Measurements from ENCODE around the gene PRKD3. TPM values are rescaled to one million over a fixed set of nuclear protein-coding genes. Genes with fewer than 3 reads are reported as not detected.

The PRKD3 gene
- total and polyA plus RNA-seq, 2 donors (not counting 1 experiment from before 2014, with no cell fraction given) = 48.0 to 67.7 TPM

DNA sequence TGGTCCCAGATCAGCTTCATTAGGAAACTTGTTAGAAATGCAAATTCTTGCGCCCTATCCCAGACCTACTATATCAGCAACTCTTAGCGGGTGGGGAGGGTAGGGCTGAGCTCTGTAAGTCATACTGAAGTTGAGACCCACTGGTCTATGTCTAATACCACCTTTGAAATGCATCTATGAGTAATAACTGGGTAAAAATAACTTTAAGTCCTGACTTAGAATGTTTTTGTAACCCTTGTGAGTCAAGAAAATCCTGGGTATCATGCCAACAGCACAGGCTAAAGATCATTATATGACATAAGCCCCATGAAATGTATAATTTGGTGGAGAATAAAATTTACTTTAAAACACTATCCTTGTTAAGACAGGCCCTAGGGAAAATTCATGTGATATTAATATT, 41.4 kb downstream of the PRKD3 start:
- no peaks in the 10 kb centered on the region for H3K9me3 ChIP-seq (ENCODE audit: control insufficient read depth, insufficient read depth, low read depth, low read length)
- no peak overlapping the region for H3K9ac ChIP-seq (ENCODE audit: insufficient read depth, low read length)
- H3K27ac ChIP-seq (ENCODE audit: insufficient read depth, low read length) = no peak overlapping the region
- peaks cover 13% of the 10 kb centered on the region for H3K4me1 ChIP-seq (ENCODE audit: control insufficient read depth, extremely low read depth, insufficient read depth, low read length)
- DNase-seq (ENCODE audit: low read depth in 2 of 2) = peak; percentile 92 to 93
- H3K36me3 ChIP-seq (ENCODE audit: control insufficient read depth, insufficient read depth, low read length) = peaks cover 4% of the 10 kb centered on the region
- no peaks in the 10 kb centered on the region for H4K20me1 ChIP-seq (ENCODE audit: control insufficient read depth, extremely low read depth, insufficient read depth, low read length)
- no peaks in the 10 kb centered on the region for H3K27me3 ChIP-seq (ENCODE audit: control insufficient read depth, insufficient read depth, low read length)
- no peak overlapping the region for H2AFZ ChIP-seq (ENCODE audit: low read length)
- peak overlapping the region; percentile 46 for H3K4me2 ChIP-seq (ENCODE audit: extremely low read depth, insufficient read depth, low read length)
- no peaks in the 10 kb centered on the region for H3K79me2 ChIP-seq (ENCODE audit: control insufficient read depth, insufficient read depth, low read length)
- H3K4me3 ChIP-seq (replicated peaks in 1 of 4; ENCODE audit: control extremely low read depth in 1 of 4, insufficient read depth in 1 of 4, low read depth in 3 of 4, low read length in 4 of 4) = no peak overlapping the region
- TF ChIP-seq, protein P1, sequence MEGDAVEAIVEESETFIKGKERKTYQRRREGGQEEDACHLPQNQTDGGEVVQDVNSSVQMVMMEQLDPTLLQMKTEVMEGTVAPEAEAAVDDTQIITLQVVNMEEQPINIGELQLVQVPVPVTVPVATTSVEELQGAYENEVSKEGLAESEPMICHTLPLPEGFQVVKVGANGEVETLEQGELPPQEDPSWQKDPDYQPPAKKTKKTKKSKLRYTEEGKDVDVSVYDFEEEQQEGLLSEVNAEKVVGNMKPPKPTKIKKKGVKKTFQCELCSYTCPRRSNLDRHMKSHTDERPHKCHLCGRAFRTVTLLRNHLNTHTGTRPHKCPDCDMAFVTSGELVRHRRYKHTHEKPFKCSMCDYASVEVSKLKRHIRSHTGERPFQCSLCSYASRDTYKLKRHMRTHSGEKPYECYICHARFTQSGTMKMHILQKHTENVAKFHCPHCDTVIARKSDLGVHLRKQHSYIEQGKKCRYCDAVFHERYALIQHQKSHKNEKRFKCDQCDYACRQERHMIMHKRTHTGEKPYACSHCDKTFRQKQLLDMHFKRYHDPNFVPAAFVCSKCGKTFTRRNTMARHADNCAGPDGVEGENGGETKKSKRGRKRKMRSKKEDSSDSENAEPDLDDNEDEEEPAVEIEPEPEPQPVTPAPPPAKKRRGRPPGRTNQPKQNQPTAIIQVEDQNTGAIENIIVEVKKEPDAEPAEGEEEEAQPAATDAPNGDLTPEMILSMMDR (conservative IDR thresholded peaks at IDR 0.05 in 1 of 2, IDR thresholded peaks at IDR 0.05 in 1 of 2; ENCODE audit: low read depth in 1 of 2, low read length in 2 of 2) = no peak
- no peak for TF ChIP-seq EZH2 (IDR thresholded peaks at IDR 0.05; ENCODE audit: low read length, missing control alignments)

DNA sequence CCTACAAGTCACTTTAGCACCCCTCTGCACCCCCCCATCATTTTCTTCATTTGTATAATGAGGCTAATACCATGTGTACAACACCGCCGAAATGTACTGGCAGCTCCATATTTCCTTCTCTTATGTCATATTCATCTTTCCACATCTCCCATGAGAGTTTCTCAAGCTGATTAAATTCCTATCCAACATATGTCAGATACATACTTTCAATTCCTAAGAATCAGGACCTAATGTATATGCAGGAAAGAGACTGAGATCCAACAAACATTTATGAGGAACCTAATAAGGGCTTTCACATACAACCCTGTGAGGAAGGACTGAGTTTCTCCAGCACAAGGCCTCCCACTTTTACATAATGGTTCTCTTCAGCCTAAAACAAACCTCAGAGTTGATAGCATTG, 41.9 kb downstream of the PRKD3 start:
- peaks cover 4% of the 10 kb centered on the region for H3K36me3 ChIP-seq (ENCODE audit: control insufficient read depth, insufficient read depth, low read length)
- no peak overlapping the region for H3K9ac ChIP-seq (ENCODE audit: insufficient read depth, low read length)
- no peaks in the 10 kb centered on the region for H3K79me2 ChIP-seq (ENCODE audit: control insufficient read depth, insufficient read depth, low read length)
- no peak overlapping the region for H3K27ac ChIP-seq (ENCODE audit: insufficient read depth, low read length)
- H3K4me1 ChIP-seq (ENCODE audit: control insufficient read depth, extremely low read depth, insufficient read depth, low read length) = peaks cover 13% of the 10 kb centered on the region
- H4K20me1 ChIP-seq (ENCODE audit: control insufficient read depth, extremely low read depth, insufficient read depth, low read length) = no peaks in the 10 kb centered on the region
- H3K27me3 ChIP-seq (ENCODE audit: control insufficient read depth, insufficient read depth, low read length) = no peaks in the 10 kb centered on the region
- H2AFZ ChIP-seq (ENCODE audit: low read length) = no peak overlapping the region
- no peaks in the 10 kb centered on the region for H3K9me3 ChIP-seq (ENCODE audit: control insufficient read depth, insufficient read depth, low read depth, low read length)
- TF ChIP-seq EZH2 (IDR thresholded peaks at IDR 0.05; ENCODE audit: low read length, missing control alignments) = no peak
- TF ChIP-seq, protein P1 (conservative IDR thresholded peaks at IDR 0.05 in 1 of 2, IDR thresholded peaks at IDR 0.05 in 1 of 2; ENCODE audit: low read depth in 1 of 2, low read length in 2 of 2) = no peak
- H3K4me3 ChIP-seq (replicated peaks in 1 of 4; ENCODE audit: control extremely low read depth in 1 of 4, insufficient read depth in 1 of 4, low read depth in 3 of 4, low read length in 4 of 4) = no peak overlapping the region
- DNase-seq (ENCODE audit: low read depth in 2 of 2) = peak; percentile 22 to 53
- H3K4me2 ChIP-seq (ENCODE audit: extremely low read depth, insufficient read depth, low read length) = peak overlapping the region; percentile 4

DNA sequence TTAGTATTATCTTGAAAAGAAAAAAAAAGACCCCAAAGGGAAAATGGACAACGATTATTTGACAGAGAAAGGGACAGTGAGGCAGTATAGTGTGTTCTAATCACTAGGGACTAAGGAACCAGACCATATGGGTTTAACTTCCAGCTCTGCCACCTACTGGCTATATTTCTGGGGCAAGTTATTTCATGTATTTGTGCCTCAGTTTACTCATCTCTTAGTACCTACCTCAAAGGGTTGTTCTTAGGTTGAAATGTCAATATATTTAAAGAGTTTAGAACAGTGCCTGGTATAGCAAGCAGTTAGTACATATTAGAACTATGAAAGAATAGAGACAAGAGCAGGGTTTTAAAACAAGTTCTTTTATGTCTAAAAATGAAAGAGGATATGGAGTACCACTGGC, 42.7 kb downstream of the PRKD3 start:
- no peak for DNase-seq (ENCODE audit: low read depth in 2 of 2)
- no peak overlapping the region for H3K4me2 ChIP-seq (ENCODE audit: extremely low read depth, insufficient read depth, low read length)
- no peaks in the 10 kb centered on the region for H3K27me3 ChIP-seq (ENCODE audit: control insufficient read depth, insufficient read depth, low read length)
- H3K27ac ChIP-seq (ENCODE audit: insufficient read depth, low read length) = no peak overlapping the region
- H4K20me1 ChIP-seq (ENCODE audit: control insufficient read depth, extremely low read depth, insufficient read depth, low read length) = no peaks in the 10 kb centered on the region
- H2AFZ ChIP-seq (ENCODE audit: low read length) = no peak overlapping the region
- H3K36me3 ChIP-seq (ENCODE audit: control insufficient read depth, insufficient read depth, low read length) = peaks cover 2% of the 10 kb centered on the region
- peaks cover 13% of the 10 kb centered on the region for H3K4me1 ChIP-seq (ENCODE audit: control insufficient read depth, extremely low read depth, insufficient read depth, low read length)
- no peak overlapping the region for H3K4me3 ChIP-seq (replicated peaks in 1 of 4; ENCODE audit: control extremely low read depth in 1 of 4, insufficient read depth in 1 of 4, low read depth in 3 of 4, low read length in 4 of 4)
- no peak overlapping the region for H3K9ac ChIP-seq (ENCODE audit: insufficient read depth, low read length)
- TF ChIP-seq, protein P1 (conservative IDR thresholded peaks at IDR 0.05 in 1 of 2, IDR thresholded peaks at IDR 0.05 in 1 of 2; ENCODE audit: low read depth in 1 of 2, low read length in 2 of 2) = no peak
- TF ChIP-seq EZH2 (IDR thresholded peaks at IDR 0.05; ENCODE audit: low read length, missing control alignments) = no peak
- no peaks in the 10 kb centered on the region for H3K79me2 ChIP-seq (ENCODE audit: control insufficient read depth, insufficient read depth, low read length)
- H3K9me3 ChIP-seq (ENCODE audit: control insufficient read depth, insufficient read depth, low read depth, low read length) = no peaks in the 10 kb centered on the region

All from fibroblast of lung (primary cell).